B cell (primary cell): ENCODE data around the gene FYB2. TPM values are rescaled to one million over a fixed set of nuclear protein-coding genes. Genes with fewer than 3 reads are reported as not detected.

ENCODE experiments used
- ATAC-seq: fragments of 200-7000 bp; cut with Tn5 transposase; one replicate; pipeline ENCODE4 v1.10.0; 2021; ENCODE audit warnings: low read depth, mild to moderate bottlenecking, moderate number of reproducible peaks, moderate library complexity
- CTCF ChIA-PET: fragments of 350-600 bp; sonication (Branson Sonifier 250); formaldehyde crosslinking; loops from one replicate; lab custom pipeline; 2021; ENCODE audit warnings: antibody characterized with exemption, inconsistent platforms; lab: Charles Lee
- POLR2A ChIA-PET: fragments of 350-600 bp; sonication (Branson Sonifier 250); formaldehyde crosslinking; loops from one replicate; lab custom pipeline; 2021; ENCODE audit warnings: antibody characterized with exemption; lab: Charles Lee
- DNase-seq: peaks from one replicate; pipeline ENCODE4 v3.0.0; 2013
- H2AFZ ChIP-seq: 2 replicates; pipeline ENCODE4 v1.6.1; 2012; ENCODE audit warnings: mild to moderate bottlenecking, low read depth, low read length; ENCODE audit not compliant: insufficient read depth, poor library complexity, severe bottlenecking
- H3K27ac ChIP-seq, 2 donors: 1 replicate in 1 of 2; 2 replicates in 1 of 2; pipeline ENCODE4 v1.5.1; 2012 to 2013; ENCODE audit warnings: low read length in 2 of 2, mild to moderate bottlenecking in 2 of 2, moderate library complexity in 1 of 2
- H3K27me3 ChIP-seq, 4 experiments: fragments of 200-600 bp in 1 of 4; sonication (generic) in 1 of 4; replicated peaks in 1 of 4; 1 replicate in 2 of 4; 2 replicates in 2 of 4; pipeline versions ENCODE4 v1.6.1 to v1.7.0; 2013 to 2016; ENCODE audit warnings: low read length in 3 of 4, mild to moderate bottlenecking in 2 of 4, mixed read lengths in 1 of 4, moderate library complexity in 1 of 4; ENCODE audit not compliant: insufficient read depth in 4 of 4, control insufficient read depth in 3 of 4; ENCODE audit errors: control extremely low read depth in 1 of 4
- H3K36me3 ChIP-seq, 2 experiments: replicated peaks in 1 of 2; 1 replicate in 1 of 2; 2 replicates in 1 of 2; pipeline versions ENCODE4 v1.6.1 to v1.7.1; 2013; ENCODE audit warnings: low read length in 1 of 2; ENCODE audit not compliant: insufficient read depth in 2 of 2, control insufficient read depth in 1 of 2; ENCODE audit errors: control extremely low read depth in 1 of 2, extremely low read depth in 1 of 2
- H3K4me1 ChIP-seq, 2 donors: fragments of 200-600 bp in 1 of 2; sonication (generic) in 1 of 2; 1 replicate in 1 of 2; 2 replicates in 1 of 2; pipeline versions ENCODE4 v1.5.1 to v1.6.1; 2013 to 2017; ENCODE audit warnings: low read length in 2 of 2; ENCODE audit not compliant: control insufficient read depth in 2 of 2, insufficient read depth in 2 of 2
- H3K4me2 ChIP-seq: replicated peaks from 2 replicates; pipeline ENCODE3; 2012; ENCODE audit warnings: mild to moderate bottlenecking, low read depth, low read length; ENCODE audit not compliant: poor library complexity, severe bottlenecking
- H3K4me3 ChIP-seq, 5 experiments: fragments of 200-600 bp in 1 of 5; sonication (generic) in 1 of 5; 1 replicate in 3 of 5; 2 replicates in 2 of 5; pipeline versions ENCODE4 v1.5.1 to v1.7.0; 2011 to 2016; ENCODE audit warnings: low read length in 4 of 5, mild to moderate bottlenecking in 4 of 5, low read depth in 2 of 5, control low read depth in 1 of 5, moderate library complexity in 1 of 5; ENCODE audit not compliant: insufficient read depth in 1 of 5; ENCODE audit errors: control extremely low read depth in 1 of 5, extremely low read depth in 1 of 5
- H3K79me2 ChIP-seq: fragments of 200-600 bp; sonication (generic); one replicate; pipeline ENCODE4 v1.6.0; 2016; ENCODE audit warnings: low read length; ENCODE audit not compliant: control insufficient read depth, insufficient read depth
- H3K9ac ChIP-seq: fragments of 200-600 bp; sonication (generic); 2 replicates; pipeline ENCODE4 v1.6.1; 2017; ENCODE audit warnings: mild to moderate bottlenecking, low read length, moderate library complexity
- H3K9me3 ChIP-seq, 3 donors: one replicate each; pipeline versions ENCODE4 v1.6.1 to v1.7.1; 2013; ENCODE audit warnings: low read length in 2 of 3; ENCODE audit not compliant: control insufficient read depth in 2 of 3, insufficient read depth in 1 of 3; ENCODE audit errors: control extremely low read depth in 1 of 3
- H4K20me1 ChIP-seq: 2 replicates; pipeline ENCODE4 v1.6.0; 2012; ENCODE audit warnings: mild to moderate bottlenecking, low read length; ENCODE audit not compliant: insufficient read depth, control insufficient read depth, poor library complexity, severe bottlenecking
- H3K27ac Mint-ChIP-seq: one replicate; pipeline ENCODE4 v1.8.0; 2021; ENCODE audit warnings: mixed read lengths
- H3K27me3 Mint-ChIP-seq: one replicate; pipeline ENCODE4 v1.8.0; 2021; ENCODE audit warnings: mixed read lengths
- H3K4me1 Mint-ChIP-seq: one replicate; pipeline ENCODE4 v1.8.0; 2021; ENCODE audit warnings: mixed read lengths
- H3K4me3 Mint-ChIP-seq: one replicate; pipeline ENCODE4 v1.8.0; 2021; ENCODE audit warnings: mixed read lengths
- H3K9me3 Mint-ChIP-seq: one replicate; pipeline ENCODE4 v1.8.0; 2022; ENCODE audit warnings: mixed read lengths; ENCODE audit not compliant: insufficient read depth
- EZH2 ChIP-seq: IDR thresholded peaks from 2 replicates; pipeline ENCODE4 v1.6.1; 2012; ENCODE audit warnings: borderline replicate concordance, low read depth, mild to moderate bottlenecking, moderate library complexity, low read length; ENCODE audit not compliant: insufficient read depth, poor library complexity, severe bottlenecking
- WGBS: methylation state at CpG from one replicate; pipeline ENCODE4 v1.1.5; 2013; ENCODE audit warnings: missing lambda C conversion rate; ENCODE audit not compliant: insufficient coverage; 5-methylcytosine and 5-hydroxymethylcytosine counted together
- intact Hi-C: fragments of 100-400 bp; cut with micrococcal nuclease; formaldehyde crosslinking; loops from one replicate; pipeline ENCODE4 v1.10.0; 2022
- polyA plus RNA-seq: library from polyadenylated mRNA; depleted of rRNA; stranded (reverse); fragments of >200 nt; gene quantifications from 2 replicates; pipeline ENCODE4 v1.2.3, GENCODE V29; 2012
- total RNA-seq, 2 donors: library from RNA; stranded (reverse); fragments of 120-200 nt in 1 of 2; gene quantifications; 1 replicate in 1 of 2; 2 replicates in 1 of 2; pipeline versions ENCODE4 v1.2.3 to v1.2.4, GENCODE V29; 2013 to 2022
- TF ChIP-seq, protein P1 (sequence below): fragments of 200-600 bp; IDR thresholded peaks from one replicate; pipeline ENCODE4 v1.8.0; 2022; ENCODE audit warnings: antibody characterized with exemption, mild to moderate bottlenecking

The FYB2 gene
- total and polyA plus RNA-seq, 2 donors (not counting 1 experiment from before 2014, with no cell fraction given) = not detected

DNA sequence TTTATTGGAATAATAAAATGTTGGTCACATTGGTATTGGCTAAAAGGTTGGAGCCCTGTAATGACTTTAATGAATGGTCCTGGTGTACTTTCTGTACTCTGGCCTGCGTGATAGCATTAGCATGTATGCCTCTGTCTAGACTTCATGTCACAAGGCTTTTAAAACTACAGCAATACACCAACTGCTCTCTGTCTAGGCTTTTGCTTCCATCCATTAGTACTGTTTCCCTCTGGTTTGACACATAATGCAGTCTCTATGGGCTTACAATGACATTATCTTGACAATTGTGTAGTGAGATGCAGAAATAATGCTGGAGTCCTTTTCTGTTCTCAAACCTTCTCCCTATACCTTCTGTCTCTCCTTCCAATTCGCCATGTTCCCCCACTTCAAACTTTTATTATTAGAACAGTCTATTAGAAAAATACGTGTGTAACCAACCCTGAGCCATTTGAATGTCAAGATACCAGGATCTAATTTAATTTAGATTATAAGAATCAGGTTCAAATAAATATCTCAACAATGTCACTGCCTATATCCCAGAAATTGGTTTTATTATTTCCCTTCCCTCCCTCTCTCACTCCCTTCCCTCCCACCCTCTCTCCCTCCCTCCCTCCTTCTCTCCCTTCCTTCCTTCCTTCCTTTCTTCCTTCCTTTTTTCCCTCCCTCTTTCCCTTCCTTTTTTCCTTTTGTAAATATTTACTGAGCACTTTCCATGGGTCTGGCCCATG lies 44.2 kb upstream of the FYB2 start:
- H3K4me3 ChIP-seq = no peak overlapping the region
- WGBS = 80% methylated on average over 1 of the region's 3 CpGs
- H3K27me3 Mint-ChIP-seq = peaks cover 13% of the 10 kb centered on the region
- no peak overlapping the region for H3K27ac ChIP-seq
- no peaks in the 10 kb centered on the region for H3K4me1 ChIP-seq
- H3K79me2 ChIP-seq = no peaks in the 10 kb centered on the region
- ATAC-seq (no peak), DNase-seq (no peak)
- H3K36me3 ChIP-seq = no peaks in the 10 kb centered on the region
- TF ChIP-seq, protein P1, sequence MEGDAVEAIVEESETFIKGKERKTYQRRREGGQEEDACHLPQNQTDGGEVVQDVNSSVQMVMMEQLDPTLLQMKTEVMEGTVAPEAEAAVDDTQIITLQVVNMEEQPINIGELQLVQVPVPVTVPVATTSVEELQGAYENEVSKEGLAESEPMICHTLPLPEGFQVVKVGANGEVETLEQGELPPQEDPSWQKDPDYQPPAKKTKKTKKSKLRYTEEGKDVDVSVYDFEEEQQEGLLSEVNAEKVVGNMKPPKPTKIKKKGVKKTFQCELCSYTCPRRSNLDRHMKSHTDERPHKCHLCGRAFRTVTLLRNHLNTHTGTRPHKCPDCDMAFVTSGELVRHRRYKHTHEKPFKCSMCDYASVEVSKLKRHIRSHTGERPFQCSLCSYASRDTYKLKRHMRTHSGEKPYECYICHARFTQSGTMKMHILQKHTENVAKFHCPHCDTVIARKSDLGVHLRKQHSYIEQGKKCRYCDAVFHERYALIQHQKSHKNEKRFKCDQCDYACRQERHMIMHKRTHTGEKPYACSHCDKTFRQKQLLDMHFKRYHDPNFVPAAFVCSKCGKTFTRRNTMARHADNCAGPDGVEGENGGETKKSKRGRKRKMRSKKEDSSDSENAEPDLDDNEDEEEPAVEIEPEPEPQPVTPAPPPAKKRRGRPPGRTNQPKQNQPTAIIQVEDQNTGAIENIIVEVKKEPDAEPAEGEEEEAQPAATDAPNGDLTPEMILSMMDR = no peak
- no peak for TF ChIP-seq EZH2
- H3K27me3 ChIP-seq = no peaks in the 10 kb centered on the region
- H3K9me3 Mint-ChIP-seq = peaks cover 2% of the 10 kb centered on the region
- no peaks in the 10 kb centered on the region for H3K9me3 ChIP-seq
- H3K4me3 Mint-ChIP-seq = no peak overlapping the region
- no peak overlapping the region for H3K4me2 ChIP-seq
- ChIA-PET POLR2A (no interaction called here), CTCF (no interaction called here)
- H2AFZ ChIP-seq = no peak overlapping the region
- H3K4me1 Mint-ChIP-seq = no peaks in the 10 kb centered on the region
- no peaks in the 10 kb centered on the region for H4K20me1 ChIP-seq
- no peak overlapping the region for H3K27ac Mint-ChIP-seq
- no peak overlapping the region for H3K9ac ChIP-seq
- intact Hi-C loops = no loop called here

DNA sequence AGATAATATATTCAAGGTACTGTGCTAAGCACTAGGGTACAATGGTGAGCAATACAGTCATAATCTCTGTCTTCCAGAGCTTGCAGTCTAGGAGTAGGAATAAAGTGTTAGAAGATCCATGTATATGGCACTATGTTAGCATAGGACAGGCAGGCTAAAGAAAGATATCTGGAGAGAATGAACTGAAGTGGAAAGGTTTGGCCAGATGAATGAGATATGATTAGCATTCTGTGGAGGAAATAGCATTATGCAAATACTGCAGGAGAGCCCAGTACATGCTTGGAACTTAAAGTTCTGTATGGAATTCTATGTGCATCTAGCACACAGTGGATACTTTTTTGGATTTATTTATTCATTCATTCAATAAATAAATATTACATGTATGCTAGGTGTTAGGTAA lies 40.1 kb upstream of the FYB2 start:
- DNase-seq (no peak), ATAC-seq (no peak)
- intact Hi-C loops = no loop called here
- Histone ChIP-seq H3K9ac (no peak overlapping the region), H3K4me3 (no peak overlapping the region), H3K27ac (no peak overlapping the region), H4K20me1 (no peaks in the 10 kb centered on the region), H3K36me3 (no peaks in the 10 kb centered on the region), H3K4me2 (no peak overlapping the region), H3K4me1 (no peaks in the 10 kb centered on the region), H3K79me2 (no peaks in the 10 kb centered on the region), H3K9me3 (no peaks in the 10 kb centered on the region), H2AFZ (no peak overlapping the region), H3K27me3 (no peaks in the 10 kb centered on the region)
- no peak overlapping the region for H3K27ac Mint-ChIP-seq
- peaks cover 2% of the 10 kb centered on the region for H3K9me3 Mint-ChIP-seq
- H3K27me3 Mint-ChIP-seq = peaks cover 16% of the 10 kb centered on the region
- CTCF ChIA-PET = no interaction called here
- H3K4me3 Mint-ChIP-seq = no peak overlapping the region
- POLR2A ChIA-PET = no interaction called here
- TF ChIP-seq, protein P1 = no peak
- TF ChIP-seq EZH2 = no peak
- H3K4me1 Mint-ChIP-seq = no peaks in the 10 kb centered on the region
